T follicular helper cell (primary cell): ENCODE measurements around the gene ECHDC3.
"Not testable (repeated sequence)": the region's sequence is repeated elsewhere in the genome, so short reads cannot be mapped to it uniquely, and the experiment has no call there.

Source experiments
- DNase-seq: peaks from one replicate; pipeline ENCODE4 v3.0.0-alpha.2; 2020; ENCODE audit warnings: low read depth
- total RNA-seq, 2 experiments: gene quantifications; one replicate each; lab custom pipeline; 2026; lab: John Stamatoyannopoulos, UW

The ECHDC3 gene, protein sequence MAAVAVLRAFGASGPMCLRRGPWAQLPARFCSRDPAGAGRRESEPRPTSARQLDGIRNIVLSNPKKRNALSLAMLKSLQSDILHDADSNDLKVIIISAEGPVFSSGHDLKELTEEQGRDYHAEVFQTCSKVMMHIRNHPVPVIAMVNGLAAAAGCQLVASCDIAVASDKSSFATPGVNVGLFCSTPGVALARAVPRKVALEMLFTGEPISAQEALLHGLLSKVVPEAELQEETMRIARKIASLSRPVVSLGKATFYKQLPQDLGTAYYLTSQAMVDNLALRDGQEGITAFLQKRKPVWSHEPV
- total RNA-seq, result 1.0 to 1.3 reads per million in 2 experiments

- peak; percentile 42 for DNase-seq
These were observed at the start of gene ECHDC3 for GRCh38 chr10:11742009-11742778. TSS of gene ECHDC3 (plus strand) at chr10:11742382. CDS start at chr10:11742577, 195 bp downstream.

- no peak for DNase-seq
These were observed 48.8 kb upstream of the ECHDC3 start for GRCh38 chr10:11693376-11693775.

GRCh38 chr10:11695779-11696178 is 46.4 kb upstream of the ECHDC3 start:
- DNase-seq, result no peak

GRCh38 chr10:11697718-11698527 is 44.3 kb upstream of the ECHDC3 start:
- DNase-seq, result no peak

GRCh38 chr10:11698691-11699549 is 43.3 kb upstream of the ECHDC3 start:
- no peak for DNase-seq

- no peak for DNase-seq
These were observed 42.6 kb upstream of the ECHDC3 start for GRCh38 chr10:11699550-11700097.

DNA sequence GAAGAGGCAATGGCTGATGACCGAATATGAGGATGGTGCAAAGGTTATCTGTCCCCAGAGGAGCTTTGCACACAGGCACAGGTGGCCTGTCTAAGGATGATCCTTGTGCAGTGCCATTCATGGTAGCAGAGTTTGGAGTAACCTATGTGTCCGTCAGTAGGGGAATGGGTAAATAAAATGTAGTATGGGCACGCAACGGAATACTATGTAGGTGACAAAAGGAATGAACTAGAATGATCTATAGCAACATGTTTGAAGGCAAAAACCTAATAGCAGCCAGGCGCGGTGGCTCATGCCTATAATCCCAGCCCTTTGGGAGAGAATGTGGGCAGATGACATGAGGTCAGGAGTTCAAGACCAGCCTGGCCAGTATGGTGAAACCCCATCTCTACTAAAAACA is 41.6 kb upstream of the ECHDC3 start:
- no peak for DNase-seq

DNA sequence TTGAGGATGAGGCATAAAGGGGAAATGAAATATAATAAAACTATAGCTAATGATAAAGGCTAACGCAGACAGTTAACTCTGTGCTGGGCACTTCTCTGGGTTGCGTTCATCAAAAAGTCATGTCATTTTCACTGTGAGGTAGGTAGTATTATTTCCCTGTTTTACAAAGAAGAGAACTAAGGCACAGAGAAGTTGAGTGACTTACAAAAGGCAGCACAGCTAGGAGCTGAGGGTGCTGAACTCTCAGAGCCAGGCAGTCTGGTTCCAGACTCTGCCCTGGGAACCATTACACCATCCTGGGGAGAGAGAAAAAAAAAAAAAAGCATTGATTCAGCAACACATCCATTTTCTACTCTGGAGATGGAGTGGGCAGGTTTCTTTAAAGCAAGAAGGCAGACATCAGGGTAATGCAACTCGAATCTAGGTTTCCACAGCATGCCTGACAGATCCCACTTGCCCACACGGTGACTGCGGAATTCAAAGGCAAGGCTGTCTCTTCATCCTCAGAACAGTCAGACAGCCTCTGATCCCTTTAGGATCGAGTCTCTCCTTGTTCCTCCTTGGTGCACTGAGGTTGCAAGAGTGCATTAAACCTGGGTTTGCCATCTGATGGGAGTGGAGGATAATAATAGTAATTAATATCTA is 40.6 kb upstream of the ECHDC3 start:
- DNase-seq, result no peak

GRCh38 chr10:11702264-11702663 is 39.9 kb upstream of the ECHDC3 start:
- DNase-seq, result no peak

GRCh38 chr10:11704092-11704491 is 38.1 kb upstream of the ECHDC3 start:
- no peak for DNase-seq

DNA sequence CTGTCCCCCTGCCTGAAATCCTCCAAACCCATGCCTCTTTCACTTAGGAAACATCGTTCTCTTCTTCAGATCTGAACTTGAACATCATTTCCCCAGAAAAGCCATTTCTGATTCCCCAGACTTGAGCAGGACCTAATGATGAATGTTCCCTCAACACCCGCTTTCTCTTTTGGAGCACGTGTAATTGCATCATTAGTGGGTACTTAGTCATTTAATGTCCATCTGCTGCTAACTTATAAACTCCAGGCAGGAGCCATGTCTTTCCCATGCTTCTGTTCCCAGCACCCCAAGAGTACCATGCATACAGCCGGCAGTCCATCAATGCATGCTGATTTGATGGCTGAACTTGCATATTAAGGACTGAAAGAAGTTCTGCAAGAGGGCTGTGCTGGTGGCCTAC is 36.5 kb upstream of the ECHDC3 start:
- DNase-seq, result no peak

GRCh38 chr10:11706895-11707567 is 35.2 kb upstream of the ECHDC3 start:
- no peak for DNase-seq

- no peak for DNase-seq
These were observed 34.4 kb upstream of the ECHDC3 start for GRCh38 chr10:11707624-11708350.

GRCh38 chr10:11708801-11709200 is 33.4 kb upstream of the ECHDC3 start:
- DNase-seq, result not testable (repeated sequence)

DNA sequence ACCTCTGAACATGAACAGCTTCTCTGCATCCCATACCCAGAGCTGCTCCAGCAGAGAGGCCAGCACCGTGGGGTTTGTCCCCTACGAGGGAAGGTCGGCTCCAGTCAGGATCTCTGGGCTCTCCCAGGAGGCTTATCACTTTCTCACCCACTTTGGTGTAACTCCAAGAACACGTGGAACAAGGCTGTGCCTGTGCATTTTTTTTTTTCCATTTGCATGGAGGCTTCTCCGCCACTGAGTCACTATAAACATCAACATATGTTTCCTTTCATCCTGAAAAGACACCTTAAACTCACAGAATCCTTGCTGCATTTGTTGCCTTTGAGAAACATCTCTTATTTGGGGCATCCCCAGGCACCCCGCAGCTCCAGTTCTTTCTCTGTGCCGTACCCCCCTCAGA is 29.4 kb upstream of the ECHDC3 start:
- DNase-seq, result no peak

DNA sequence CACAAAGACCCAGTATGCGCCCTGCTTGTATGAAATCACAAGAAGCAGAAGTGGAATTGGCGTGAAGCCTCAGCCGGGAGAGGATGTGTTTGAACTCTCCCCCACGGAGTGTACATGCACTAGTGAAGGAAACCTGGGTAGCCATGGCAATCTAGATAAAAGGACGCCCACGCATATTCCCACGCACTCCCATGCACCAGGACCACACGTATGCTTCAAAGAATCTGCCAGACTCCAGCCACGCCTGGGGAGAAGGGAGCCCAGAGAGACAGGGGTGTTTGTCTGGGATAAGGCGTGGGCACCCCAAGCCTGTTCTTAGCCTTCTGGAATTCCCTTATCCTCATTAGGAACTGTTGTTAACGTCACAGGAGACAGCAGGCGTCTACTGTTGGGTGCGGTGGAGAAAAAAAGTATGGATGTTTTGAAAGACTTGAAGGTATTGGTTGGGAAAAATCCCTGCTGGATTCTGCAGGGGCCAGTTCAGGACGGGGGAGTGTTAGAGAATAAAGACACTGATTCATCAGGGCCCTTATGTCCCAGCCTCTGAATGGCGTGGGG is 28.9 kb upstream of the ECHDC3 start:
- no peak for DNase-seq

DNA sequence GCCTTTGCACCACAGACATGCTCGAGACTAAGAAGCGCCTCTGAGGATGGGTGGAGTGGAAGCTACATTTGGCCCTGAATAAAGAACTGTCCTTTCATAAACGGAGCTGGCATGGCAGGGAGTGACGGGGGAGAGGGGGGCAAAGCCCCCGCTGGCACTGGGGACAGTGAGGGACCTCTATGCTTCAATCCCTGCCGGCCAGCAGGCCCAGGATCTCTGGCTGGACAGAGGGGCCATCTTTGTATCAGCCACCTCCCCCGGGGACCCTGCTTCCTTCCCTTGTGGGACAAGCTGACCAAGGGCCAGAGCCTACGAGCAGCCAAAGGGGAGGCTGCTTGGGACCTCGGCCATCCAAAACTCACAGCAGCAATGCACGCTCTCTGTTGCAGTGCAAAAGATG is 28.2 kb upstream of the ECHDC3 start:
- no peak for DNase-seq

- DNase-seq, result no peak
These were observed 27.3 kb upstream of the ECHDC3 start for GRCh38 chr10:11714750-11715365.
